ENCODE measurements around the gene DCTPP1.
"Not testable (repeated sequence)": the region's sequence is repeated elsewhere in the genome, so short reads cannot be mapped to it uniquely, and the experiment has no call there.

DCTPP1 gene

DNA sequence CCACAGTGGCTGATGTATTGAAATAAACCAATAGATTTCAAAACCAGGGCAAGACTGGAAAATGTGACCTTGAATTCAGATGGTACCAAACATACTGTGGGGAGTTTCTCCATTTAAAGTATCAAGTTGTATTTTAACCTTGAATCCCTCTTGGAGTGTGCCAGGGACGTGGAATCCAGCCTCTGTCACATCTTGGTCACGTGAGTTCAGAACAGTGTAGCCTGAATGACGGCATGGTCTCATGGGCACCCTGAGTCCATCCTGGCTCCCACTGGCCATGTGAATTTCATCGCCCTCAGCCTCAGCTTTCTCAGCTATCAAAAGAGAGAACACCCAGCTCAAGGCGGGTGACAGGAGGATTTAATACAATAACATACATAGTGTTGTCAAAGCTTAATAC, 15.7 kb downstream of the DCTPP1 start:
- DNase-seq (ENCODE audit: low read depth in 2 of 2): no peak

DNA sequence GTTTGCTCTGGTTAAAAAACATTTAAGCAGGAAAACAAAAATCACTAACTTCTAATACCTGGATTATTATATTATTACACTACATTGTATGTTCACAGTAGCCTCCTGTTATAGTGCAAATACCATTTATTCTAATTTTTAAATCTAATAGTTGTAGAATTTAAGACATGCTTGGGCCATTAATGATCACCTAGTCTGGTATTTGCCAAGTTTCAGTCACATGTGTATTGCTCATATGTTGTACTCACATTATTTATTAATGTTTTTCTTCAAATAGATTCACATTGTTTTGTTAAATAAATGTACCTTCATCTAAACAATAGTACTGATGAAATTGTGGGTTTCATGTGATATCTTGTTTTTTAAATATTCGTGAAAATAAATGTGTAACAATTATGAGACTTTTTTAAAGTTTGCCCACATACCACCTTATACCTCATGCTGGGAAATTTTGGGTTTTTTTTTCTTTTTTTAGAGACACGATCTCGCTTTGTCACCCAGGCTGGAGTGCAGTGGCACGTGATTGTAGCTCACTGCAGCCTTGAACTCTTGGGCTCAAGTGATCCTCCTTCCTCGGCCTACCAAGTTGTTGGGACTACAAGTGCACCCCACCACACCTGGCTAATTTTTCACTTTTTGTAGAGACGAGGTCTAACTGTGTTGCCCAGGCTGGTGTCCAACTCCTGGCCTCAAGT, 16.6 kb downstream of the DCTPP1 start:
- DNase-seq (ENCODE audit: low read depth in 2 of 2): no peak

DNA sequence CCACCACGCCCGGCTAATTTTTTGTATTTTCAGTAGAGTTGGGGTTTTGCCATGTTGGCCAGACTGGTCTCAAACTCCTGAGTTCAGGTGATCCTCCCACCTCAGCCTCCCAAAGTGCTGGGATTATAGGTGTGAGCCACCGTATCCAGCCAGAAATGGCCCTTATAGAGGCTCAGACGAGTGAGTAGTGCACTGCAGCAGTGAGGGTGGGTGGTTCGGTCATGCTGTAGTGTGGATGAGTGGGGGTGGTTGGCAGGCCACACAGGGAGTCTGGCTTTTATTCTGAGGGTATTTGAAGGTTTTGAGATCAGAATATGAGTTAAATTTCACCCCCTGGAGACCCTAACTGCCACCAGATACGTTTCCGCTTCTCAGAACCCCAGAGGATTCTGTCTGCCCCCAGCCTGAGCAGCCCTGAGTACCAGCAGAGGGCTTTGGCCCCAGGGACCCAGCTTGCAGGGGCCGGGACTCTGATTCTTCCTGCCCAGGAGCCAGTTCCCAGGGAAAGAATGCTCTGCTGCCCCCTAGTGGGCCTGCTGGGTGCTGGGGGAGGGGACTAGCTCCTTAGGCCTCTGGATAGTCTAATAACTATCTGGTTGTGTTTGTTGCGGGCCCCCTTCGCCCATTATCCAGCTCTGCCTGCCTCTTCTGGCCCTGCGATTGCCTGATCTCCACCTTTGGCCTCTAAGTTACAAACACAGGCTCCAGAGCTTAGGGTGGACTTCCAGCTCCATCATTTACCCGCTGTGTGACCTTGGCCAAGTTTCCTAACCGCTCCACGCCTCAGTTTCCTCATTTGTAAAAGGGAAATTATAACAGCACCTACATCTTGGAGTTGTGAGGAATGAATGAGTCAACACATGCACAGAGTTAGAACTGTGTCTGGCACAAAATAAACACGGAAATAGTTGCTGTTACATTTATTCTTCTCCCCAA, 20.4 kb downstream of the DCTPP1 start:
- peak; percentile 93 for DNase-seq (ENCODE audit: low read depth in 2 of 2)

DNA sequence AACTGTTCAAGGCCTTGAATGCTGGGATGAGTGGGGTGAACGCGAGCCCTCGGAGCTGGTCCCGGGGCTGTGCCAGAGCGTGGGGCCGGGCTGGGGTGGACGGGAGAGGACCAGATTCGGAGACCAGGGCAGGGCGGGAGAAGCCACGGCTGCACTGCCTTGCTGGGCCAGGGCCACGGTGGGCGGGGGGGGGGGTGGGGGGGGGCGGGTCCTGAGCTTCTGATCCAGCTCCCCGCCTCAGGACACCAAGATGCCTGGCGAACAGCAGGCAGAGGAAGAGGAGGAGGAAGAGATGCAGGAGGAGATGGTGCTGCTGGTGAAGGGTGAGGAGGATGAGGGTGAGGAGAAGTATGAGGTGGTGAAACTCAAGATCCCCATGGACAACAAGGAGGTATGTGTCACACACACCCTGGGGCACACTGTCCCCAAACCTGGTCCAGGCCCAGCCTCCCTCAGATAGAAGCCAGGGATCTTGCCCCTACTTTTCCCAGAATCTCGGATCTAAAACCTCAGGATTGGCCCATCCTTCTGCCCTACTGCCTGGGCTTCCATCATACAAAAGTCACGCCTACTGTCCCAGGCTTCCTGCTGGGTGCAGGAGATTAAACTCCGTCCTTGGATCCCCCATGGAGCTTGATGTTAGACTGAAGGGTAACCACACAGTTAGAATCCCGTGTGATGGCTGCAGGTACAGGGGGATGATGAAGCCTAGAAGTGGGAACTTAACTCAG, 21.9 kb downstream of the DCTPP1 start:
- no peak for DNase-seq (ENCODE audit: low read depth in 2 of 2)

- peak; percentile 86 to 95 for DNase-seq (ENCODE audit: low read depth in 2 of 2)
These were observed 22.6 kb downstream of the DCTPP1 start, which contains the start of gene ZNF771 for GRCh38 chr16:30407102-30407803. TSS of gene ZNF771 (plus strand) at chr16:30407606. CDS start at chr16:30408054, 448 bp downstream.

- no peak for DNase-seq (ENCODE audit: low read depth in 2 of 2)
These were observed 23.1 kb downstream of the DCTPP1 start for GRCh38 chr16:30406795-30407101.

GRCh38 chr16:30401768-30402425, 27.9 kb downstream of the DCTPP1 start:
- DNase-seq (ENCODE audit: low read depth in 2 of 2): no peak

GRCh38 chr16:30399435-30400186, 30.2 kb downstream of the DCTPP1 start:
- no peak for DNase-seq (ENCODE audit: low read depth in 2 of 2)

DNA sequence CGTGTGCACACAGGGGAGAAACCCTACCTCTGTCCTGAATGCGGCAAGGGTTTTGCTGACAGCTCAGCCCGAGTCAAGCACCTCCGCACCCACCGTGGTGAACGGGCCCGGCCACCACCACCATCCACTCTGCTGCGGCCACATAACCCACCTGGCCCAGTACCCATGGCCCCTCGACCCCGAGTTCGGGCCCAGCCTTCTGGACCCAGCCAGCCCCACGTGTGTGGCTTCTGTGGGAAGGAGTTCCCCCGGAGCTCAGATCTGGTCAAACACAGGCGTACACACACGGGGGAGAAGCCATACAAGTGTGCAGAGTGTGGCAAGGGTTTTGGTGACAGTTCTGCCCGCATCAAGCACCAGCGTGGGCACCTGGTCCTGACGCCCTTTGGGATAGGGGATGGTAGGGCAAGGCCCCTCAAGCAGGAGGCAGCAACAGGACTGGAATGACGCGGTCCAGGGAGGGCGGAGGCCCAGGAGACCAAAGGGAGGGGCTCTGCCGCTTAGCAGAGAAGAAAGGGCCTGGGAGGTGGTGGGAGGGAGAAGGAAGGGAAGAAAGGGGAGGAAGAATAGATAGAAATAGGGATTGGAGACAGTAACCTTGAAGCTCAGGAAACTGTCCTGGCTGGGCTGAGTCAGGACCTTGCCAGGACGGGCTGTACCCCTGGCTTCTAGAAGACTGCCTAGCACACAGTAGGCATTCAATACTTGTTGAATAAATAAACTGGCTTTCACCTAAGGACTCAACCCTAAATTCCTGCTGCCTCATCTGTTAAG, 31.0 kb downstream of the DCTPP1 start:
- no peak for DNase-seq (ENCODE audit: low read depth in 2 of 2)

DNA sequence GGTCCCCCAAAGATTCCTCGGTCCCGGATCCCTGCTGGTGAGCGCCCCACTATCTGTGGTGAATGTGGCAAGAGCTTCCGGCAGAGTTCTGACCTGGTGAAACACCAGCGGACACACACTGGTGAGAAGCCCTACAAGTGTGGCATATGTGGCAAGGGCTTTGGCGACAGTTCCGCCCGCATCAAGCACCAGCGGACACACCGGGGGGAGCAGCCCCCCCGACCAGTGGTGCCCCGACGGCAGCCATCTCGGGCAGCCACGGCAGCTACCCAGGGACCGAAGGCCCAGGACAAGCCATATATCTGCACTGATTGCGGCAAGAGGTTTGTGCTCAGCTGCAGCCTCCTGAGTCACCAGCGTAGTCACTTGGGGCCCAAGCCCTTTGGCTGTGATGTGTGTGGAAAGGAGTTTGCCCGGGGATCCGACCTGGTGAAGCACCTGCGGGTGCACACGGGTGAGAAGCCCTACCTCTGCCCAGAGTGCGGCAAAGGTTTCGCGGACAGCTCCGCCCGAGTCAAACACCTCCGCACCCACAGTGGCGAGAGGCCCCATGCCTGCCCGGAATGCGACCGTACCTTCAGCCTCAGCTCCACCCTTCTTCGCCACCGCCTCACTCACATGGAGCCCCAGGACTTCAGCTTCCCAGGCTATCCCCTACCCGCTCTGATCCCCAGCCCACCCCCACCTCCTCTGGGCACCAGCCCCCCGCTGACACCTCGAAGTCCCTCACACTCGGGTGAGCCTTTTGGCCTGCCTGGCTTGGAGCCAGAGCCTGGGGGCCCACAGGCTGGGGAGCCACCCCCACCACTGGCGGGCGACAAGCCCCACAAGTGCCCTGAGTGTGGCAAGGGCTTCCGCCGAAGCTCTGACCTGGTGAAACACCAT, 31.8 kb downstream of the DCTPP1 start:
- no peak for DNase-seq (ENCODE audit: low read depth in 2 of 2)

GRCh38 chr16:30397056-30397455, 32.8 kb downstream of the DCTPP1 start:
- no peak for DNase-seq (ENCODE audit: low read depth in 2 of 2)

GRCh38 chr16:30396627-30397026, 33.2 kb downstream of the DCTPP1 start:
- DNase-seq (ENCODE audit: low read depth in 2 of 2): not testable (repeated sequence)

- no peak for DNase-seq (ENCODE audit: low read depth in 2 of 2)
These were observed 33.7 kb downstream of the DCTPP1 start for GRCh38 chr16:30395992-30396585.

DNA sequence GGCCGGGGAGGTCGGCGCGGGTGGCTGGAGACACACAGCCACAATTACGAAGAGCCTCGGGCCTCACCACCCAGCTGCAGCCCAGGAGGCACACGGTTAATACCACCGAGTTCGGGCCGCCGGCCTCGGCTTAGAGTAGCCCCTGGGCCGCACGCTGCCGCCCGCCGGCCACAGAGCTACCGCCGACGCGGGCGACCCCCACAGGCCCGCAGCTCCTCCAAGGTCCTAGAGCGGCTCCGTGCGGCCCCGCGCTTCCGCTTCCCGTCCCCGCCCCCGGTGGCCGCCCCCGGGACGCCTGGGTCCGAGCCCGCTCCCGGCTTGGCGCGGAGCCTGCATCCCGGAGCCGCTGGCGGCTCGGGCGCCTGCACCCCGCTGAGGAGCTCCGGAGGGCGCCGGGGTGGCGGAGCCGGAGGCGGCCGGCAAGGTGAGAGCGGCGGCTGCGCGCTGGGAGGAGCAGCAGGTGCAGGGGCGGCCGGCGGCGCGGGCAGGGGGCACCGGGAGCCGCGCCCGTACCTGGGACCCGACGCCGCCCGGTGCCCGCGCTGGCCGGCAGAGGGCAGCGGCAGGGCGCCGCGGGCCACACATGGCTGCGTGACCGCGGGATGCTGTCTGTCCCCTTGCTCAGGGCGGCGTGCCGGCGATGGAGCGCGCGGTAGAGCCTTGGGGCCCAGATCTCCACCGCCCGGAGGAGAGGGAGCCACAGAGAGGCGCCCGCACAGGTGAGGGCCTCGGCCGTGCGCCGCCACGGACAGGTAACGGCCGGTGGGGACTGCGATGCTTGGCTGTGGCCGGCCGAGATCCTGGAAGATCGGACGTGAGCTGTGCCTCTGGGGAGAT, 34.5 kb downstream of the DCTPP1 start, which contains the start of gene ZNF48:
Gene ZNF48 (plus strand): TSS at position 266 of the 837 bp plus-strand sequence. CDS start 375 bp downstream, at position 641.
- DNase-seq (ENCODE audit: low read depth in 2 of 2): peak; percentile 29 to 50

DNA sequence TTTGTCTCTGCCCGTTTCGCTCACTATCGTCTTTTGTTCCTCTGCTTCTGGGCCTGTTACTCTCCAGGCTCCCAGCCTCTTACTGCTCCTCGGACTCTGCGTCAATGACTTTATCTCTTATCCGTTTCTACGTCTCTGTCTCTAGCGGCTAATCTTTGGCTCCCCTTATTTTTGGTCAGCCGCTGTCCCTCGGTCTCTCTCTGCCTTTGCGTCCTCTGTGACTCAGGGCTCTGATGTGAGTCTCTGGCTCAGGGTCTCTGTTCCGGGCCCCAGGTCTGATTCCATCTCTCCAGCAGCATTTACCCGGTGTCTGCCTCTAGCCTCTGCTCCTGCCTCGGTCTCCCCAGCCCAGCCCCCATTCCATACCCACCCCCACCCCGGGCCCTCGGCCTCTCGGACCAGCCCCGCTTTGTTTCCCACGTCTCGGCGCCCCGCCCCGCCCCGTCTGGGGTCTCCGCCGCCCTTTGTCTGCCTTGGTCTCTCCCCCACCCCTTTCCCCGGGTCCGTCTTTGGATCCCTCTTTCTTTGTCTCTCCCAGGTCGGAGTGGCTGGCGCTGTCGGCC, 35.2 kb downstream of the DCTPP1 start:
- DNase-seq (ENCODE audit: low read depth in 2 of 2): no peak

GRCh38 chr16:30383521-30383920, 46.3 kb downstream of the DCTPP1 start:
- no peak for DNase-seq (ENCODE audit: low read depth in 2 of 2)
